GM19328 (cell line): ENCODE data around the gene IL7R.
A peak's percentile ranks its signal among the peaks of the same experiment; 100 is the strongest.
"Not testable (repeated sequence)": the region's sequence is repeated elsewhere in the genome, so short reads cannot be mapped to it uniquely, and the experiment has no call there.

Source experiments
- ATAC-seq: cut with Tn5 transposase; IDR thresholded peaks from one replicate; pipeline ENCODE4 v1.9.1; 2021; ENCODE audit warnings: mild to moderate bottlenecking, moderate library complexity; ENCODE audit not compliant: unreplicated experiment

IL7R gene

DNA sequence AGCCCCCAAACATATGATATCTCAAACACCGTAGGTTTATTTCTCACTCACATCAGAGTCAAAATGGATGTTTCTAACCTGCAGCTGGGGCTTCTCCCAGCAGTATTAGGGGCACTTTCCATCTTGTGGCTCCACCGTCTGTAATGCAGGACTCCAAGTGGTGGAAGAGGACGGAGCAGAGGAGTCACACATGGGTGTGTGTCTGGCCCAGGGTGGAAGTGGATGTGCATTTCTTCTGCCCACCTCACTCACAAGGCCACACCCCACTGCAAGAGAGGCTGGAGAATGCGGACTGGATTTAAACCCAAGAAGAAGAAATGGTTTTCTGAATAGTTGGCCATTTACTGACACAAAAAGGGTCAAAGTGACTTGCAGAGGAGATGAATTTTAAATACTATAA, 13.9 kb downstream of the IL7R start:
- ATAC-seq, result no peak

DNA sequence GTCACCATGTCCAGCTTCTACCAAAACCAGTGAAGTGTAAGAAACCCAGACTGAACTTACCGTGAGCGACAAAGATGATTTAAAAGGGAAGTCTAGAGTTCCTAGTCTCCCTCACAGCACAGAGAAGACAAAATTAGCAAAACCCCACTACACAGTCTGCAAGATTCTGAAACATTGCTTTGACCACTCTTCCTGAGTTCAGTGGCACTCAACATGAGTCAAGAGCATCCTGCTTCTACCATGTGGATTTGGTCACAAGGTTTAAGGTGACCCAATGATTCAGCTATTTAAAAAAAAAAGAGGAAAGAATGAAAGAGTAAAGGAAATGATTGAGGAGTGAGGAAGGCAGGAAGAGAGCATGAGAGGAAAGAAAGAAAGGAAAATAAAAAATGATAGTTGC, 19.8 kb downstream of the IL7R start:
- peak; percentile 53 for ATAC-seq

DNA sequence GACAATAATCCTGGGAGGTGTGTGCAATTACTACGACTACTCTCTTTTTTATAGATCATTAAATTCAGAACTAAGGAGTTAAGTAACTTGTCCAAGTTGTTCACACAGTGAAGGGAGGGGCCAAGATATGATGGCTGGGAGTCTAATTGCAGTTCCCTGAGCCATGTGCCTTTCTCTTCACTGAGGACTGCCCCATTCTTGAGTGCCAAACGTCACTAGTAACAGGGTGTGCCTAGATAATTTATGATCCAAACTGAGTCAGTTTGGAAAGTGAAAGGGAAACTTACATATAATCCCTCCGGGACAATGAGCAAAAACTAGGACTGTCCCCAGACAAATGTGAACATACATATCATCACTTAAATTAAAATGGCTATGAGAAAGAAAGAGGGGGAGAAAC, 20.2 kb downstream of the IL7R start:
- ATAC-seq, result no peak

DNA sequence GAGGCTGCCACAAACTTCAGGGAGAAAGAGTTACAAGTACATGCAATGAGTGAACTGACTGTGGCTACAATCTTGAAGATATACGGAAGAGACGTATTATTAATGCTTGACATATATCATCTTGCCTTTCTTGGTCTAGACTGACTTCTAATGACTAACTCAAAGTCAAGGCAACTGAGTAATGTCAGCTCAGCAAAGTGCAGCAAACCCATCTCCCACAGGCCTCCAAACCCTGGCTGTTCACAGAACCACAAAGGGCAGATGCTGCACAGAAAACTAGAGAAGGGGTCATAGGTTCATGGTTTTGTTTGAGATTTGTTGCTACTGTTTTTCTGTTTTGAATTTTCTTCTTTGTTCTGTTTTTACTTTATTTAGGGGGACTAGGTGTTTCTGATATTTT, 21.0 kb downstream of the IL7R start:
- ATAC-seq, result no peak

DNA sequence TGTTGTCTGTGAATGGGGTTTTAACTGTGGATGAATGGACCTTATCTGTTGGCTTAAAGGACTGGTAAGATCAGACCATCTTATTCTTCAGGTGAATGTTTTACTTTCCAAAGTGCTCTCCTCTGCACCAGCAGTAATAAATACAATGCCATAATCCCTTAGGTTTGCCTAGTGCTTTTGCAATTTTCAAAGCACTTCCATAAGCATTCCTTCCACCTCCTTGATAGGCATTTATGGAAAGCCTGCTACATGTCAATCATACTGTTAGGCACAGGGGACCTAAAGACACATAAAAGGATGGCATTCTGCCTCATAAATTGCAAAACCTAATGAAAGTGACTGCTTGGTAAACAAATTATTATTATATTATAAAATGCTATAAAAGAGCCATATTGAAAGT, 21.4 kb downstream of the IL7R start:
- no peak for ATAC-seq

DNA sequence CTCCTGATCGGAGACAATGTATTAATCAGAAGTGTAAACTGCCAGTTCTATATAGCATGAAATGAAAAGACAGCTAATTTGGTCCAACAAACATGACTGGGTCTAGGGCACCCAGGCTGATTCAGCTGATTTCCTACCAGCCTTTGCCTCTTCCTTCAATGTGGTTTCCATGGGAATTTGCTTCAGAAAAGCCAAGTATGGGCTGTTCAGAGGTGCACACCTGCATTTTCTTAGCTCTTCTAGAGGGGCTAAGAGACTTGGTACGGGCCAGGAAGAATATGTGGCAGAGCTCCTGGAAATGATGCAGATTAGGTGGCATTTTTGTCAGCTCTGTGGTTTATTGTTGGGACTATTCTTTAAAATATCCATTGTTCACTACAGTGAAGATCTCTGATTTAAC, 22.4 kb downstream of the IL7R start:
- ATAC-seq, result no peak

DNA sequence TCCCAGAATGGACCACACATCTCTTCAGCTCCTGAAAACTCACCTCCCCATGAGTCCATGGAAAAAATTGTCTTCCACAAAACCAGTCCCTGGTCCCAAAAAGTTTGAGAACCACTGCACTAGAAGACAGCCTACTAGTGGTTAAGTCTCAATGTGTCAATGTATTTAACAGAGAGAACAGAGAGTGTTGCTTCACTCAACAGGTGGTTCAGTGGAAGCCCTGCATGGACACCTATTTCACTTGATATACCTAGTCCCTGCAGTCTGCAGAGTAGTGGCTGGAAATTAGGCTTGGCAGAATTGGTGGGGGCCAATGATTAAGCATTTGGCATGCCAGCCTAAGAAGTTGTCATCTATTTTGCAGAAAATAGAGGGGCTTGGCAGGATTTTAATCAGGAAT, 23.0 kb downstream of the IL7R start:
- no peak for ATAC-seq

DNA sequence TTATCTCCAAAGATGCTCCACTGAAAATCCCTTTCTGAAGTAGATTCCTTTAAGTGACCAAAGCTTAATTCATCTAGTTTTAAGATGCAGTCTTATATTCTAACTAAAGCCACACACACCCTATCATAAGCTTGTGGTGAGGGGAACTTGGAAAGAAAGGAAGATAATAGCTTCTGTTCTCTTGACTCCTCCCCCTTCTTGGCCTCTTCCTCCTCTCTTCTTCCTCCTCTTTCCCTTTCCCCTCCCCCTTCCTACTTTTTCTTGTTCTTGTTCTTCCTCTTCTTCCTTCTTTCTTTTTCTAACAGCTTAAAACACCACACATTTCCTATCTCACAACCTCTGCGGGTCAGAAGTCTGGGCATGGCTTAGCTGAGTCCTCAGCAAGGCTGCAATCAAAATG, 23.5 kb downstream of the IL7R start:
- no peak for ATAC-seq

DNA sequence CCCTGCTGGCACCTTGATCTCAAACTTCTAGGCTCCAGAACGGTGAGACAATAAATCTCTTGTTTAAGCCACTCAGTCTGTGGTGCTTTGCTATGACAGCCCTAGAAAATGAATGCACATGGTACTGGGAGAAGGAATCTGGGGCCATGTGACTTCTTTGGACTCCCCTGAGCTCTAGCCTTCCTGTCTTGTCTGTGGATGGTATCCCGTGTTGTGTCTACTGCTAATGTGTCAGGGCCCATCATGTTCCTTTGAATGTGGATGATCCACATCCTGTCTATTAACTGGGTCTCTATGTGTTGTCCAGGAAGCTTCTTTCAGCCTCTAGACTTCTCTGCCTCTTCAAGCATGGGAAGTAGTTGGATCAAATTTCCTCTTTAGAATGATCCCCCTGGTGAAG, 25.1 kb downstream of the IL7R start:
- ATAC-seq, result no peak

DNA sequence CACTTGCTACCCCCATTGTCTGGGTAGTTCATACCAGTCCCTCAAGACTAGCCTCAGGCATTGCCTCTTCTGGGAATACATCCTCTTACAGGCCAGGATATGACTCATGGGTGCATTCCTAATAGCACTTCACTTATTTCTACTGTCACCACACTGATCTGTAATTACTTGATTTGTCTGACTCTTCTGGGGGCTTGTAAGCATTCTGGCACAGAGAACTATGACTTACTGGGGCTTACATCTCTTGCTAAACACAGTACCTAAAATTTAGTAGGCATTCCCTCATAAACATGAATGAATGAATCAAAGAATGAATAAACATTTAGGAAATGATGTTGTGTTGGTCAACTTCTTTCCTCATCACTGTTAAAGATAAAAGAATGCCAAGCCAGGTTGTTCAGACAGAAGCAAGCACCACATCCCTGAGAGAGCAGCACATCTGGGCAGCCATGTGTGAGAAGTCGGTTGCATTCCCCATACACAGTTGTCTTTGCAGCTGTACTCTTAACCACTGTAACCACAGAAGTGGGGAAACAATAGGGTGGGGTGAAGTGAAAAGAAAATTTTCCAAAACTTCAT, 27.6 kb downstream of the IL7R start:
- ATAC-seq, result peak; percentile 86

DNA sequence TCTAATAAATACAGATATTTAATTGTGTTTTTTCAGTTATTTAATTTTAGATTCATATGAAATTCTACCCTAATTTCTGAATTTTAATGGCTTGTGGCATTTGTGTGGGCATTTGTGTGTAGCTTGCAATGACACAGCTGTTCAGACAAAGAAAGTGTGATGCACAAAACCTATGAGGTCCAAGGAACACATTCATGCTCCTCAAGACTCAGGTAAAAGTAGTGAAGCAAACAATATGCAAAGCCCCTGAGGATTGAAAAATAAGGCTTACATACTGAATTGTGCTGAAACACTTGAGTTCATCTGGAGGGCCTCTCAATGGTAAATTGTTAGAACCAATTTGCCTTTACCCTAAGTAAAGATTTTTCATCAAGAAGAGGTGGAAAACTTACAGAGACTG, 28.1 kb downstream of the IL7R start:
- ATAC-seq, result peak; percentile 39

DNA sequence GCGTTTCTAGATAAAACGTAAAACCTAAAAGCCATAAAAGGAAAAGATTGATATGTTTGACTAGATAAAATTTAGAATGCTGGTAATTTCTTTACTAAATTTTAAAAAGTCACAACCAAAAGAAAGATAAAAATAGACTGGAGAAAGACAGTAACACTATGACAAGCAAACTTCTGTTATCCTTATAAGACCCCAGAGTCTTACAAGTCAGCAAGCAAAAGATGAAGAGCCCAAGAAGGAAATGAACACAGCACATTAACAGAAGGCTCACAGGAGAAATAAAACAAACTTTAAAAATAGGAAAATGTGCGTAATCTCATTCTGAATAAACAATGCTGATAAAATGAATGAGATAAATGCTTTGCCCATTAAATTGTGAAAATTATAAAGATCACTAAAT, 29.7 kb downstream of the IL7R start:
- no peak for ATAC-seq

DNA sequence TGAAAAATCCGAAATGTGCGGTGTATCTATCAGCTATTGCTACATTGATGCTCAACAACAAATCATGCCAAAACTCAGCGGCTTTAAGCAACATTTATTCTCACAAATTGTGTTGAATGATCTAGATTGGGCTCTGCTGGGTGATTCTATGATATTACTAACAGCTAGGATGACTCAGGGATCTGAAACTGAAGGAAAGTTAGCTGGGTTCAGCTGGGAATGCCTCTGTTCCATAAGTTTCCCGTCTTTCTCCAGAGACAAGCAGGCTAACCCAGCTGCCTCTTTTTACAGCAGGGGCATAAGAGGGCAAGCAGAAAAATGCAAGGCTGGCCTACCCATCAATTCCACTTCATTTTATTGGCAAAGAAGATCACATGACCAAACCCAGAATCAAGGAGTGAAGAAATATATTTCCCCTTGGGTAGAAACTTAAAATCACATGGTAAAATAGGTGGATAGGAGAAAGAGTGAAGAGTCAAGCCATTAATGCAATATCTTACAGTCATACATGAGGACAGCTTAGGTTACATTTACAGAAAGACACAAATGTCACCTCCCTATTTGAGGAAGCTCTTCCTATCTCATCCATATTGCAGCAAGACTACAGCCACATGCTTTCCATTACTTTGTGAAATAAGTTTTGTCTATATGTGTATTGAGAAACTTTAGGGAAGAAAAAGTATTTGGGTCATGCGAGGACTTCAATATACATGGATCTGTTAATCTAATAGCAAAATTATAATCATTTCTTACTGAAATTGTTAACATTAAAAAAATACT, 30.8 kb downstream of the IL7R start:
- ATAC-seq, result no peak

DNA sequence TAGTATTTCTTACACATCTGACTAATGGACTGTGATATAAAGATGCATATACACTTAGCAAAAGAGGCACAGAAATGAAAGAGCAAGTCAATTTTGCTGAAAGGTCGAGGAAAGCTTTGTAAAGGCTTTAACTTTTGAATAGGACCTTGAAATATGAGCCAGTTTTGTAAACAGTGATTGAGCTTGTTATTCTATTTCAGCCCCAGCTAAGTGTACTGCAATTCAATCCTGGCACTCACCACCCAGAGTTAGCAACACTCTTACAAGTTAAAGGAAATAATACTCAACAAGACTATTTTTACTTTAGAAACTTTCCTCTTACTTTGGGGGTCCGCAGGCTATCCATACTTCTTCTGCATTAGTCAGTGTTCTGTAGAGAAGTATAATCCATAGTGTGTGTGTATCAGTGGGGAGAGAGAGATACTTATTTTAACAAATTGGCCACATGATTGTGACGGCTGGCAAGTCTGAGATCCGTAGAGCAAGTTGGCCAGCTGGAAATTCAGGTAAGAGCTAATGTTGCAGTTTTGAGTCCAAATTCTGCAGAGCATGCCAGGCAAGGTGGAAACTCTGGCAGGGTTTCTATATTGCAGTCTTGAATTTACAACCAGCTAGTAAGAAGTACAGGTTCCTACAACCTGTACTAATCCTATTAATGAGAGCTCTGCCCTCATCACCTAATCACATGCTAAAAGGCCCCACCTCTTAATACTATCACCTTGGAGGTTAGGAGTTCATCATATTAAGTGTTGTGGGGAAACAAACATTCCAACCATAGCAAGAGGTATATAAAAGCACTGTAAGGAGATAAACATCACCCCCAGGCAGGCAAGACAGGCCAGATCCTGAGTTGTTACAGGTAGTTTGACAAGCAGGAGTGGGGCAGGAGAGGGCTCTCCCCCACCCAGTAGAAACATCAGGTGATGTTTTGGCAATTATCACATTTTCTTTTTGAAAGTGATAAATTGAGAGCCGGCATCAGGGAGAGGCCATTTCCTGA, 33.6 kb downstream of the IL7R start:
- no peak for ATAC-seq

DNA sequence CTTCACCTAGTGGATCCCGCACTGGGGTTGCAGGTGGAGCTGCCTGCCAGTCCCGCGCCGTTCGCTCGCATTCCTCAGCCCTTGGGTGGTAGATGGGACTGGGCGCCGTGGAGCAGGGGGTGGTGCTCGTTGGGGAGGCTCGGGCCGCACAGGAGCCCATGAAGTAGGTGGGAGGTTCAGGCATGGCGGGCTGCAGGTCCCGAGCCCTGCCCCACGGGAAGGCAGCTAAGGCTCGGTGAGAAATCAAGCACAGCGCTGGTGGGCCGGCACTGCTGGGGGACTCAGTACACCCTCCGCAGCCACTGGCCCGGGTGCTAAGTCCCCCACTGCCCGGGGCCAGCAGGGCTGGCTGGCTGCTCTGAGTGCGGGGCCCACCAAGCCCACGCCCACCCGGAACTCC, 36.1 kb downstream of the IL7R start:
- ATAC-seq, result not testable (repeated sequence)

DNA sequence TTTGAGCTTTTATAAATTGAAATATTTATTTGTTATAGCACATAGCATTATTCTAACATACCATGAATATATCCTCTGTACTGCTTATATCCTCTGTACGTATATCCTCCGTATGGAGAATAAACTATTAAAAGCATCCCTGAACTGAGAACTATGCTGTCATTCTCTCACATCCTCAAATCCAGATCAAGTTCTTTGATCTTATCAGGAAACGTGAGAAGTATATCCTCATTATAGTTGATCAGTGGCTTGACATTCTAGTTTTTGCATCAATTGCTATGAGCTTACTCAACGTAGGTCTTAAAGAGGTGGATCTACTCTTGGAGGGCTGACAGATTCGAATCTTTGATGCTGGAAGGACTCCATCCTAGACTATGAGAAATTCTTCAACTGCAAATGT, 37.4 kb downstream of the IL7R start:
- ATAC-seq, result no peak

DNA sequence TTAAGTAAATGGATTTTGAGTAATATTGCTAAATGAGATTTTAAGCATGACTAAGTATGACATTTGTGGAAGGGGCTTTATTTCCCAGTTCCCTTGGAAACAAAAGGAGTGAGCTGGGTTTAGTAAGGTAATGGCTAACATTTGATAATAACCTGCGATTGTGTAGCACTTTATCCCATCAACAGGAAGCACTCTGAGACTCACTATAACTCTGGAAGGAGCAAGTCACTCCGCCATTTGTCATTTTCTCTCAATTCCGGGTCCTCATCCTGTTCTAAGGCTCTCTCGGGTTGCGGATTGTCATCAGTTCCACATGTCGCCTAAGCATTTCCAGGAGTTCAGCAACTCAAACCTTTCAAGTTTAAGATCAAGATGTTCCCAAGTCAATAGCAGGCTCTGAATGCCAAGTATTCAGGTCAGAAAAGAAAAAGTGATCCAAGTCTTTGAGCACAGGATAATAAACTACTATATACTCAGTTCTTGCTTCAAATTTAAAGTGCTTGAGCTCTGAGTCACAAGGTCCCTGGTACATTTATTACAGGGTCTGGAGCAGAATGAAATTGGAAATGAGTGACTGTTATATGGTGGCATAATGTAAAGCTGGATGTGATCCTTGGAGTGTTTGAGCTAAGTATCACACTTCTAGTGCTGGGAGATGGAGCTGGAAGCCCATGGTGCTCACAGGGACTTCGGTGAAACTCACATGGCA, 42.4 kb downstream of the IL7R start:
- ATAC-seq, result no peak

DNA sequence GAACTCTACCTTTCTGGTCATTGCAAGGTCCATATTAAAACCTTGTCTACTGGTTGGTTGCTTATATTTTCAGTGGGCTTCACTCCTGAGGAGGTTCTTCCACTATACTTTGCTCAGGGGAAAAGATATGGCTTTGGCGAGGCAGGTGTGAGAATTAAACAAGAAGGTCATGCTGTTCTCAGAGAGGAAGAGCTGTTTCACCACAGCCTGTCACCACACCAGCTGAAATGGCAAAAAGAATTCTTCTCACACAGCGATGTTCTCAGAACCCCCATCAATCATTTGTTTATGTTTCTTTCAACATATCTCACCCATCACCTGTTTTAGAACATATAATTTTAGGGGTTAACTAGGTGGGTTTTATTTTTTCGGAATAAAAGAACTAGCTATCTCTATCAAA, 43.1 kb downstream of the IL7R start:
- peak; percentile 34 for ATAC-seq

DNA sequence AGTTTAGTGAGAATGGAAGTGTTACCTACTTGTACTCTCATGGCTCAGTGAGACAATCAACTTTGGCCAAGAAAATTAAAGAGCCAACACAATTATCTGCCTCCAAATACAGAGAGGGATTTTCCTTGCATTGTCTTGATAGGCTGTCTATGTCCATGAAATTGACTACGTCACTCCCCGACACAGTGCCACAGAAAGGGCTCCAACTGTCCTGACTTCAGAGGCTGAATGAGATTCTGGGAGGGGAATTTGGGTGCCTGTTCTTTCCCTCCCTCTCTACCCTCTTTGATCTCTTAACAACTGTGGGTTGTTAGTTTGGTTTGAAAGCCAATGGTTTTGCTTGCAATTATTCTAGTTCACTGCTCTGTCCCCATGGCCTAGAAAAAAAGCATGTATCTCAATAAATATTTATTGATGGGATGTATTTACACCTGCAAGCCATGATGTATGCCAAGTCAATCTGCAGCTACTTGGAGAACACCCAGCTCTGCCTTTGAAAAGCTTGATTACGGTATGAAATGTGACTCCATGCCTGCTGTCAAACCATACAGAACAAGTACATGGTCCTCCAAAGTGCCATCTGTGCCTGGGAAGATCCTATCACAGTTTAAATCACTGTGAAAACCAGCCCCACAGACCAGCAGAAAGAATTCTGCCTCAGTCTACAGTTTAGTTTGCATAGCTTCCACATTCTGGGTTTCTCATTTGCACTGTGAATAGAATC, 44.4 kb downstream of the IL7R start:
- no peak for ATAC-seq

DNA sequence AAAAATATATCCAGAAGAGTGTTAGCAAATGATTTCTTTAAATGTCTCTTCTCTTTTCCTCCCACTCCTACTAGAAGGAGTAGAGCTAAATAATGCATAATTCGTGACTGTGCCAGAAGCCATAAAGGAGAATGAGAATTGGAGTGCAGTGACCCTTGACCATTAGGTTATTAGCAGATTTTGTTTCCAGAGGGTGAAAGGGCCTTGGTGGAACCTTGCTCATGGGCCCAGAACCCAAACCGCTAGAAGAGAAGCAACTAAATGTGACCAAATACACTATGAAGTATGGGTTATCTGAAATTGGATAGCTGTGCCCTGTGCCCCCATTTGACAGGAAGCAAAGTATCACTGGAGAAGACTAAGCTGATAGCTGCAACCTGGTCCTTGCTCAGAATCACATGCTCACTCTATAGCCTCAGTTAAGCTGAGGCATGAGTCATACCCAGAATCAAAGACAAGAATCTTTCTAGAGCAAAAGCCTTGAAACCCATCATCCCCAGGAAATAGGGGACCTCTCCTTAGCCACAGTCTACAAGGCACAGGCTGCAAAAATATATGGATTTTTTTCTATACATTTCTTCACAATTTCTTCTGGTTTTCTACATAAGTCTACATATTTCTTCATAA, 45.5 kb downstream of the IL7R start:
- peak; percentile 56 for ATAC-seq
